GM21529 (cell line): ENCODE data around the gene TTLL5.
"Not testable (repeated sequence)": the region's sequence is repeated elsewhere in the genome, so short reads cannot be mapped to it uniquely, and the experiment has no call there.

Experiments used
- ATAC-seq: cut with Tn5 transposase; IDR thresholded peaks from one replicate; pipeline ENCODE4 v1.9.1; 2021; ENCODE audit not compliant: unreplicated experiment

The TTLL5 gene

DNA sequence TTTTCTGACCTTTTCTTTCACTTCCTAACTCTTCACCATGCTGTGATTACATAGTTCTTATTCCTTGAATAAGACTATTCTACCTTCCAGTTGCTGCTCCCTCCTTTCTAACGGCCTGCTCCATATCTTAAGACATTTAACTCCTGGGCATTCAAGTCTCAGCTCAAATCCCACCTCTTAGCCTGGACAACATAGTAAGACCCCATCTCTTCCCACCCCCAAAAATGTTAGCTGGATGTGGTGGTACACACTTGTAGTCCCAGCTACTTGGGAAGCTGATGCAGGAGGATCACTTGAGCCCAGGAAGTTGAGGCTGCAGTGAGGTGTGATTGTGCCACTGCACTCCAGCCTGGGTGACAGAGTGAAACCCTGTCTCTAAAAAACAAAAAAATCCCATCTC, 11.3 kb upstream of the TTLL5 start:
- no peak for ATAC-seq

DNA sequence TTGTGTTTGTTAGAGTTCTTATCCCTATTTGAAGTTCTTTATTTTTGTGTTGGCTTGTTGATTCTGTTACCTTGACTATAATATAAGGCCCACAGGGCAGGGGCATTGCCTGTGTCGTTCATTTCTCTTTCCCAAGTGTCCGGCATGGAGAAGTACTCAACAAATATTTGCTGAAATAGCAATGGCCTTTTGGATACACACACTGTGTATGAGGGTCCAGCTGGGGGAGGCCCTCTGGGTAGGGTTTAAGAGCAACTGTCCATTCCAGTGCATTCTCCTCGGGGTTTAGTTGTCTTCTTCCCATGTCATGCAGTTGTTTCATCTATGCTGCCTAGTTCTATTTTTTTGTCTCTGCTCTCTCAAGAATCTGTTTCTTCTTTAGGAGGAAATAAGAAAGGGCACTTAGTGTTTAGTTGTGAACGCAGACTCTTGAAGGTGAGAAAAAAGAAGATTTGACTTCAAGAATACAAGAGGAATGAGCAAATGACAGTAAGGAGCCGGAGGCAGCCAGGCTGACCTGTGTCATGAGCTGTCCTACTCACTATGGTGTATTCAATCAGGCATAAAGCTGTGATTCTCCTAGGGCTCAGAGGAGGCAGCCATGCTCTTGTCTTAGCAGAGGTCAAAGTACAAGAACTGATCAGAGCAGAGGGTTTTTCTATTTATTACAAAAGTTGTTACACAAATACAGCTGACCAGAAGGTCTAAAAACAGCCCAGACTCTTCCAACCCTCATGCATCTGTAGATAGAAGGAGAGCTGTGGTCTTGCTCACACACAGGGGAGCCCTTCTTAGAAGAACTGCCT, 10.6 kb upstream of the TTLL5 start:
- ATAC-seq = no peak

DNA sequence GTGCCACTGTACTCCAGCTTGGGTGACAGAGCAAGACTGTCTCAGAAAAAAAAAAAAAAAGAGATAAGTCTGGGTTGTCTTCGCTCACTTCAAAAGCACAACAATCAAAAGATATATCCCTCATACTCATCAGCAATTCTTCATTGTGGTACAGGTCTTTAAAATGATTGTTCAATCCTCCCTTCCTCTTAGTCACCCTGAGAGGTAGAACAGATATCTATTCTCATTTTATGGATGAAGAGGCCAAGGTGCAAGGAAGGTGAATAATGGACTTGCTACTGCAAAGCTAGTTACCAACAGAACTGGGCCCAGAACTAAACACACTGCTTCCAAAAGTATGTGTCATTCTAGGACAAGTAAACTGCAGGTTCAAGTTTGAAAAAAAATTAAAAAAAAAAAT, 7.5 kb upstream of the TTLL5 start:
- no peak for ATAC-seq

DNA sequence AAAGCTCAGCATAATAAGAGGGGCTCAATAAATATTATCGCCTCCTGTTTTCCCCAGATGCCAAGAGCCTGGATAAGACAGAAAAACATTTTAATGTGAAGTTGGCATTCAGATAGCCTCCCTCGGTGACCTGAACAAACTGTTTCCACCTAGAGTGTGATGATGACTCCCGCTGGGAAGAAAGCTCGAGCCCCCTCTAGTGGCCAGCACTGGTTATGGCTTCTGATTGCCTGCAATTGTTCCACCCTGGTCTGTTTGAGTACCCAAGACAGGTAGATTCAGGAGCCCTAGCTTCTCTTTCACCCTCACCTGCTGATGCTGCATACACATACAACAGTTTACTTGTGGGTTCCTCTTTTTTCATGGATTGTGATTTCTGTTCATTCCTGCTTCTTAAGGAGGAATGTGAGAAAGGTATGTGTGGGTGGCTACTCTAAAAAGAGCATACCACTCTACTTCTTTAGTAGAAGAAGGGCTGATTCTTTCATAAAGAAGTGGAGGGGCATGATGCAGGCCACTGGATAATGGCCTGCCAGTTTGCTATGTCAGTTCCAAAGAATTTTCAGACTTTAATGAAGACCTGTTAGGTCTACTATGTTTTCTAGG, 6.8 kb upstream of the TTLL5 start:
- ATAC-seq = peak; percentile 64

DNA sequence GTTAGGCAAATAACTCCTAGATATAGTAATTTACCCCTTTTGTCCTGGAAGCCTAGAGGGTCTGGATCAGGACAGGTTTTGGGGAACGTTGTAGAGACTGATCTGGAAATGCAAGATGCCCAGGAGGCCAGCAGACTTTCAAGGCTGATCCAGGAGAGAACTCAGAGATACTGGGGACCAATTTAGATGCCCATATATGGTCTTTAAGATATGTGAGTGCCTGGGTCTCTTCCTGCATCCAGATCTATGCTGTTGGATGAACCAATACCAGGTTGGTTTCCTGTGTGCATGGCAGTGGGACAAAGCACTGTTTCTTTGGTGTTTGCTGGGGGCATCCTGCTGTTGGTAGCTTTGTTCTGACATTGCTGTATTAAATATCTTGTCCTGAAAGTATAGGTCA, 5.8 kb upstream of the TTLL5 start:
- no peak for ATAC-seq

DNA sequence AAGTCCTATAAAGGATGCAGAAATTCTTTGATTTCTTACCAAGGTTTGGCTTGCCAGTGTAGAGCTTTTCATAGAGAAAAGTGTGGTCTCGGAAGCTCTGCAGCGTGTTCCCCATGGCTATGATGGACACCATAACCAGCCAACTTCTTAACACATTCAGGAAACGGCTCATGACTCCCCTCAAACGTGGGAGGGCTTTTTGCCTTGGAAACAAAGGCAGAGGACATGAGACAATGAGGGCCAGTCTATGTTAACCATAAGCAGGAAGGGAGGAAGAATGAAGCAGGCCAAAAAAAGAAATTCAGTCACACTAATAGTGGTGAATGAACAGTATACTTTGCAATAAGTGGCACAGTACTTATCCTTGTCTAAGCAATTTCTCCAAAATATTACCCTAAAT, 3.7 kb upstream of the TTLL5 start:
- ATAC-seq = no peak

DNA sequence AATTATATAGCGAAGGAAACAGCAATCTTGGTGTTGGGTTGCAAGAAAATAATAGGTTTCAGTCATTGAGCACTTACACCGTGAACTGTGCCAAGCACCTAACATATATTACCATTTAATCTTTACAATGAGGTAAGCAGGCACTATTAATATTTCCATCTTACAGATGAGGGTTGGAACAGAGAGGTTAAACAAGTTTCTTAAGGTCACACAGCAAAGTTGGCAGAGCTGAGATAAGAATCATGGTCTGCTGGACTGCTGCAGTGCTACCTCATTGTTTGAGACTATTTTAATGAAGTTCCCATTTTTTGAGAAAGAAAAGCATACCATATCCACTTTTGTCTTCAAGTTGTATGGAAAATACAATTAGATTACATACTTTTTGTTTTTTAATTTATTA, 2.1 kb upstream of the TTLL5 start:
- ATAC-seq = no peak

DNA sequence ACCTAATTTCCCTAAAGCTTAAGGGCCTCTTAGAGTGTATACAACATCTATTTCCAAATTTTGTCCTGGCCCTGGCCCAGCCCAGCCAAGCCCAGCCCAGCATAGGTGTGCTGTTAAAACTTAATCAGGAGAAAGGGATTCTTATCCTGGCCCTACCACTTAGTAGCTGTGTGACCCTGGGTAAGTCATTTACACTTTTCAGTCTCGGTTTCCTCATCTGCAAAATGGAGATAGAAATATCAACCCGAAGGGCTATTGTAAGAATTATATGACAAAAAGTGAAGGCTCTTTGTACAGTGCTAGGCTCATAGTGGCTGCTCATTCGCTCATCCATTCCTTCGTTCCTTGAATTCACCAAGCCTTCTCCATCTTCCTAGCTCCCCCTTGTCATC, 812 bp upstream of the TTLL5 start:
- ATAC-seq = no peak

DNA sequence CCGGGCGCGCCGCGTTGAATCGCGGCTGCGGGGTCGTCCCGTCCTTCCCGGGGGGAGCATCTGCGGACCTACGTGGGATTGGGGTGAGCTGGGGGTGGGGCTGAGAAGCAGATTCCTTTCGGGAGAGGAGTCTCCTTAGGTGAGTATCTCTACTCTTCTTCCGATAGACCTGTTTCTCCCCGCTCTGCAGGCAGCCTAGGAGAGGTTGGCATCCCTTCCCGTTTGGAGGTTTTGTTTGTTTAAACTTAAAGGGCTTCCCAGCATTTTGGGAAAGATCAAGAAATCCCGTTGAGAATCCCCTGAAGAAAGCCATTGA, 411 bp downstream of the TTLL5 start:
- peak; percentile 1 for ATAC-seq

DNA sequence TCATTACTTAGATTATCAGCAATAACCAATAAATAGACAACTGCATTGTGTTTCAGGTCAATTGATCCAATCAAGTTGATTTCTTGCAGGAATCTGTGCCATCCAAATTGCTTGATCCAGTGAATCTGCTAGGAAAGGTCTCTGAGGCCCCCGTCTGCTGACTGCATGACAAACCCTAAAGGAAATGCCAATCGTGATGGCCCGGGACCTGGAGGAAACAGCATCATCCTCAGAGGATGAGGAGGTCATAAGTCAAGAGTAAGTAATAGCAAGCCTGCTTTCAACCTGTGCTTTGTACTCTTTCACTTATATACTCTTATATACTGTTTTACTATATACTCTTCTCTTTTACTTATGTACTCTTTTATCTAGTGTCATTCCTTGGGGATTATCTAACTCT, 1.9 kb downstream of the TTLL5 start:
- ATAC-seq = no peak

DNA sequence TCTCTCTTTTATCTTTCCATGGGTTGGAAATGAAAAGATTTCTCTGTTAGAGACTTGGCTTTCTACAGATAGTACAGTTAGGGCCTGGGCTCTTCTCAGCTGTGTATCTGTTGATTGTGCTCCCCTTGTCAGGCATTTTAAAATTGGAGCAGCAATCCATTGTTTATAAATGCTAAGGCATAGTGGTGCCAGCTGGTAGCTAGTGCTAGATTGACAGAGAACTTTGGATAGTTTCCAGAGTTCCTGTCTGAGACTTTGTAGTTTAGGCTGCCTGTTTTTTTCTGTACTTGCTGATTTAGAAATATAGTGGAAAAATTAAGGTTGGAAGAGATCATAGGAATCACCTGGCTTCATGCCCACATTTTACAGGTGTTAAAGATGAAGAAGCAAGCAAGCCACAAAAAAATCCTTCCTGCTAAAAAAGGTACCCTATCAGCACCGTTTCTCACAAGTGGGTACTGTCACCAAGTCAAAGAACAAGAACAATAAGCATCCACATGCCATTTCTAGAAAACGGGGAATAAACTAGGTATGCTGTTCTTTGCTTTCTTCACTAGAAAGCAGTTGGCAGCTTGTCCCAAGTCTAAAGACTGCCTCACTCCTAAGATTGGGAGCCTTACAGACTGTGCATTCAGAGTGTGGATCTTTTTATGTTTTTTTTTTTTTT, 6.2 kb downstream of the TTLL5 start:
- ATAC-seq = no peak

DNA sequence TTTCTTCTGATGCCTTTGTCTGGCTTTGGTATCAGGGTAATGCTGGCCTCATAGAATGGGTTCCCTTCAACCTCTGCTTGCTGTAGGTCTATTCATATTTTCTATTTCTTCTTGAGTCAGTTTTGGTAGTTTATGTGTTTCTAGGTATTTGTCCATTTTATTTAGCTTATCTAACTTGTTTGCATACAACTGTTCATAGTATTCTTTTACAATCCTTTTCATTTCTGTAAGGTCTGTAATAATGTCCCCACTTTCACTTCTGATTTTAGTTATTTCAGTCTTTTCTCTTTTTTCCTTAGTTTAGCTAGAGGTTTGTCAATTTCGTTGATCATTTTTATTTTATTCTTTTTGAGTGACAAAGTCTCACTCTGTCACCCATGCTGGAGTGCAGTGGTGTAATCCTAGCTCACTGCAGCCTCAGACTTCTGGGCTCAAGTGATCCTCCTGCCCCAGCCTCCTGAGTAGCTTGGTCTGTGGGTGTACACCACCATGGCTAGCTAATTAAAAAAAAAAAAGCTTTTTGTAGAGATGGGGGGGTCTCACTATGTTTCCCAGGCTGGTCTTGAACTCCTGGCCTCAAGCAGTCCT, 11.7 kb downstream of the TTLL5 start:
- ATAC-seq = no peak

DNA sequence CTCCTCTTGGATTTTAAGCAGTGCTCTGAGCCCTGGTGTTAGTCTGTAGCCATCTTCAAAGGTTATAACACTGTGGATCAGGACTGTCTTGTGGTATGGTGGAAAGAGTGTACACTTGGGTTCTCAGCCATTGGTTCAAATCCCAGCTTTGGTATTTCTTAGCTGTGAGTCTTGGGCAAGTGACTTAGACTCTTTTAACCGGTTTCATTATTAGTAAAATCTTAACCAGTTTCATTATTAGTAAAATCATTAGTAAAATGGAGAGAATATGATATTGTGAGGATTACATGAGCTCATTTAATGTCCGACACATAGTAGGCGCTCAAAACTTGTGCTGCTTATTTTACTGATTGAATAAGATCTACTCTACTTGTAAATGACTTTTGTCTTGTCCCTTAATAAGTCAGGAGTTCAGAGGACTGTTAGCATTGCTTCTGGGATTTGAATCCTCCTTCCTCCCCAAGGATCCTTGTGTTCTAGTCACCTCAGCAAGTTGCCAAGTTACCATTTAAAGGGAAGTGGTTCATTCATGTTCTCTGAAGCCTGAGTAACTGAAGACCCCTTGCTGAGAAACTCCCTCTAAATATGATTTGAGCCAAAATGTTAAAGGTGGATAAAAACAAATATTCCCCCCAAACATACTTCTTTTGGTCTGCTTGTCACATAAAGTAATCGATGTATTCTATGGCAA, 12.4 kb downstream of the TTLL5 start:
- peak; percentile 72 for ATAC-seq

DNA sequence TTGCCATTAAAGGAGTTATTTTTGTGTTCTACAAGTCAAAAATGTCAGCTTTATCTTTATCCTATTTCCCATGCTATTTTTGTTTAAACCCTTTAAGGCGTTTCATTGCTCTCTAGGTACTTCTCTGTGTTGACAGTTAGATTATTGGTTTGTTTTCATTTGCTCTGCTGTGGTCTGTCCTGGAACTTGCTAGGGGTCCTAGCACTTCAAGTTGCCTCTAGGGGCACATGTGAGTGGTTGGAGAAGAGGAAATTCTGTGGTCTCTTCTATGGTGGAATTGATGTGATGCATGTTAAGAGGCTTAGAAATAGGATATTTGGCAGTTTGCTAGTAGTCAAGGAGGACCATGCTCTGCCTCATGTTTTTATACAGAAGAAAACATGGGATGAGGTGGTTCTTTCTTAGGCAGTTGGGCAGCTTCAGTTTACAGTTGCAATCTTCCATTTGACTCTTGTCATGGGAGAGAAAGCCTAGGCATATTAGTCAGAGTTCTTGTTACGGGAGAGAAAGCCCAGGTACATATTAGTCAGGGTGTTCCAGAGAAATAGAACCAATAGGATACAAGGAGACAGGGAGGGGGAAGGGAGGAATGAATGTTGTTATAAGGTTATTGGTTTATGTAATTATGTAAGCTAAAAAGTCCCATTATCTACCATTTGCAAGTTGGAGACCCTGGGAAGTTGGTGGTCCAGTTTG, 14.4 kb downstream of the TTLL5 start:
- ATAC-seq = no peak

DNA sequence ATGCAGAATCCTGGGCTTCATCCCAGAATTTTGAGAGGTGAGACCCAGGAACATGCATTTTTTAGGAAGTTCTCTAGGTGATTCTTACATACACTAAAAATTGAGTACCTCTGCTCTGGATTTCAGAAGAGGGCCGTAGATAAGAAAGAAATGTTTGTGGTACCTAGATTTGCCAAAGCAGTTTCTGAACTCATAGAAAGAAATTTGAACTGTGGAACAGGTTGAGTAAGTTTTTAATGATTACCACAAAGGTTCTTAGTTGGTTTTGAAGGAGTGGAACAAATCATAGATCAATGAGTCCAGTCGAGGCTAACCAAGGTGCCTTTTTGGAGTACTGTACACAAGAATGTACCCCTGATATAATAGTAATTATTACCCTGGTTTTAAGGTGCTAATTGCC, 24.9 kb downstream of the TTLL5 start:
- ATAC-seq = no peak

DNA sequence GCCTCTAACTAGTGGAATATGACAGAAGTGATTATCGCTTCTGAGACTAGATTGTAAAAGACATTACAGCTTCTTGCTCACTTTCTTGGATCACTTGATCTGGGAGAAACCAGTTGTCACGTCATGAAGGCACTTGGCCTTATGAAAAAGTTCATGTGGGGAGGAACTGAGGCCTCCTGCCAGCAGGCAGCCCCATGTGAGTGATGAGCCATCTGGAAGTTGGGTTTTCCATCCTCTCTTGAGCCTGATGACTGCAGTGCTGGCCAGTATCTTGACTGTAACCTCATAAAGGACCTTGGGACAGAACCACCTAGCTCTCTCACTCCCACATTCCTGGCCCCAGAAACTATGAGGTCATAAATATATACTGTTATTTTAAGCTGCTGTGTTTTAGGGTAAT, 28.0 kb downstream of the TTLL5 start:
- ATAC-seq = no peak

DNA sequence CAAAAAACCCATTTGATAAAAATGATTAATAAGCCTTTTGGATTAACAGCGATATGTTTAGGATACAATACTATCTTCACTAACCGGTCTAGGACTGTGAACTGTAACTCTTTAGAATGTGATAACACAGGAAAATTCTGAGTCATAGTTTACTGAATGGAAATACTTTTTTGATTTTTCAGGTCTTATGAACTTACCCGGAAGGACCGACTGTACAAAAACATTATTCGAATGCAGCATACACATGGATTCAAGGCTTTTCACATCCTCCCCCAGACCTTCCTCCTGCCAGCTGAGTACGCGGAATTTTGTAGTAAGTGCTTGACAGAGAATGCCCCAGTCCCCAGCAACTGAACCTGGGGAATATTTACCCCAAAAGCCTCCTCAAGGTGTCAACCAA, 29.0 kb downstream of the TTLL5 start:
- ATAC-seq = no peak

DNA sequence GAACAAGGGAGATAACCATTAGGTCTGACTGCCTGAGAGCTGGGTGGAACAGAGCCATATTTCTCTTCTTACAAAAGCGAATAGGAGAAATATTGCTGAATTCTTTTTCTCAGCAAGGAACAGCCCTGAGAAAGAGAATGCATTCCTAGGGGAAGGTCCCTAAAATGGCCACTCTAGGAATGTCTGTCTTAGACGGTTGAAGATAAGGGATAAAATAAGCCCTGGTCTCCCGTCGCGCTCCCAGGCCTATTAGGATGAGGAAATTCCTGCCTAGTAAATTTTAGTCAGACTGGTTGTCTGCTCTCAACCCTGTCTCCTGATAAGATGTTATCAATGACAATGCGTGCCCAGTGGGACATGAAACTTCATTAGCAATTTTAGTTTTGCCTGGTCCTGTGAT, 34.0 kb downstream of the TTLL5 start:
- ATAC-seq = not testable (repeated sequence)

DNA sequence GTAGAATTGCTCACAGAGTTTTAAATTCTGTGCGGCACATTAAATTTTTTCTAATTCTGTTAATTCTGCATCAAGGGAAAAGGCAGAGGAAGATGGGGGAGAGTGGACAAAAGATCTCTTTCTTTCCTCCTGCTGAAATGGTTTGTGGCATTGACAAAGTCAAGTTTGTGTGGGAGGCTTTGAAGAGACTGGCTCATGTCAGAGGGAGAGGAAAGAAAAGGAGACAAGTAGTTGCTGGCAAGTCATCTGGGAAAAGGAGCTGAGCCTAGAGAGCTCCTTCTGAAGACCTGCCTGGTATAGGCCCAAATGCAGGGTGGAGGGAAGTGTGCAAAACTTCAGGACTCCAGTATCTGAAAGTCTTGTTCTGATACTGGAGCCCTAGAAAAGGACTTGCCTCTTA, 36.3 kb downstream of the TTLL5 start:
- no peak for ATAC-seq

DNA sequence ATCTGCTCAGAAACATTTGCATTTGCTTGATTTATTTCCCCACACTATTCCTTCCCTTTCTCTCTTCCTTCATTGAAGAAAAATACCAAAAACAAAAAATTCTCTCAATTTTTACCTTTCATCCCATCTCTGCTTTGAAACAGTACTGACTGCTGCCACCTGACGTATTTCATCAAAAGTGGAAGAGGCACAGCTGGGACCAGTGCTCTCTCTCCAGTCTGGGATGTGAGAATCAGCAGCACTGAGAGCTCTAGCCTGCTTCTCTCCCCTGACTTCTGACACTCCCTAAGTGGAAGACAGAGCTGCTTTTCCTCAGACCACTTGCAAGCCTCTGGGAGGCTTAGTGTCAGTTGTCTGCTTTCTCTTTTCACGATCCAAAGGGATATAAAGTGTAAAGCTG, 36.9 kb downstream of the TTLL5 start:
- no peak for ATAC-seq

DNA sequence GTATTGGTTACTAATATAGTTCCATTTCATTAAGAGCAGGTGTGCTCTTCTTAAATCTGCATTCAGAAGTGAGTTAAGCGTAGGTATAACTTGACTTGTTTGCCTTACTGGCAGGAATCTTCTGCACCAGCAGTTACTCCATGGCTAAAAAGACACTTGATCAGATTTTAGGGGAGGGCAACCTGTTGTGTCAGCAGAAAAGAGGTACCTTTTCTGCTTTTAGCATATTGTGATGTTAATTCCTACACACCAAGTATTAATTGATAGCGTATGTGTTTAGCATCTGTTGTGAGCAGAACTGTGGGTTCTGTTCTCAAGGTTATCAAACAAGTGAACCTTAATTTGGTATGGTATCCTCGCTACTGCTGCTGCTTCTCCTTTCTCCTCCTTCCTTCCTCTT, 38.3 kb downstream of the TTLL5 start:
- no peak for ATAC-seq
